Lung (tissue), 12 donors: ENCODE results near the gene C1orf198. TPM values are rescaled to one million over a fixed set of nuclear protein-coding genes. Genes with fewer than 3 reads are reported as not detected.

ENCODE experiments used
- ATAC-seq: fragments of 200-7000 bp; cut with Tn5 transposase; one replicate; pipeline ENCODE4 v1.9.1; 2020; ENCODE audit warnings: moderate number of reproducible peaks; ENCODE audit not compliant: insufficient read depth, low FRiP score
- DNase-seq, 3 donors: peaks; one replicate each; pipeline ENCODE4 v3.0.0-alpha.2; 2013 to 2017
- H3K27ac ChIP-seq, 2 donors: one replicate each; pipeline ENCODE4 v1.5.1; 2013; ENCODE audit warnings: mild to moderate bottlenecking in 2 of 2, moderate library complexity in 2 of 2, control low read depth in 1 of 2, inconsistent platforms in 1 of 2, low read depth in 1 of 2, low read length in 1 of 2
- H3K27me3 ChIP-seq, 3 donors: one replicate each; pipeline ENCODE4 v1.5.1; 2013; ENCODE audit warnings: low read length in 2 of 3; ENCODE audit not compliant: control insufficient read depth in 3 of 3, insufficient read depth in 3 of 3
- H3K36me3 ChIP-seq, 4 donors: one replicate each; pipeline ENCODE4 v1.5.1; 2013; ENCODE audit warnings: low read length in 4 of 4, mild to moderate bottlenecking in 1 of 4, moderate library complexity in 1 of 4; ENCODE audit not compliant: control insufficient read depth in 4 of 4, insufficient read depth in 4 of 4
- H3K4me1 ChIP-seq, 5 donors: one replicate each; pipeline ENCODE4 v1.5.1; 2013; ENCODE audit warnings: low read length in 5 of 5, mild to moderate bottlenecking in 2 of 5, moderate library complexity in 1 of 5; ENCODE audit not compliant: control insufficient read depth in 5 of 5, insufficient read depth in 5 of 5
- H3K4me3 ChIP-seq: one replicate; pipeline ENCODE4 v1.5.1; 2013; ENCODE audit warnings: mild to moderate bottlenecking, control low read depth, moderate library complexity
- H3K9ac ChIP-seq, 2 donors: one replicate each; pipeline ENCODE4 v1.5.1; 2013; ENCODE audit warnings: low read length in 2 of 2, control low read depth in 1 of 2; ENCODE audit not compliant: insufficient read depth in 1 of 2
- H3K9me3 ChIP-seq, 4 donors: one replicate each; pipeline ENCODE4 v1.5.1; 2013; ENCODE audit warnings: low read length in 3 of 4, mild to moderate bottlenecking in 1 of 4, moderate library complexity in 1 of 4; ENCODE audit not compliant: control insufficient read depth in 4 of 4, insufficient read depth in 3 of 4
- CTCF ChIP-seq: IDR thresholded peaks from 2 replicates; pipeline ENCODE4 v1.5.1; 2012; ENCODE audit warnings: mild to moderate bottlenecking; ENCODE audit errors: control extremely low read depth, extremely low read depth
- WGBS, 2 donors: extraction: QIAGEN DNeasy Blood & Tissue Kit; methylation state at CpG; one replicate each; pipeline ENCODE4 v1.1.7; 2013; 5-methylcytosine and 5-hydroxymethylcytosine counted together
- polyA plus RNA-seq, 2 donors: library from polyadenylated mRNA; stranded (reverse); fragments of 200-250 nt; gene quantifications; one replicate each; pipeline ENCODE4 v1.2.1, GENCODE V29; 2013
- total RNA-seq, 2 donors: library from RNA; depleted of rRNA in 1 of 2; stranded (reverse); fragments of >200 nt in 1 of 2; gene quantifications; one replicate each; pipeline ENCODE4 v1.2.1, GENCODE V29; 2014 to 2021
- donor health status: control.
- donor health status: control.
- donor health status: Bipolar disorder and iron deficiency.
- donor health status: healthy.
- donor health status: DM: yes; HTN: yes; CAD: no.

C1orf198 gene
- total and polyA plus RNA-seq, 4 donors: 25.8 to 109 (median 49.7) TPM

DNA sequence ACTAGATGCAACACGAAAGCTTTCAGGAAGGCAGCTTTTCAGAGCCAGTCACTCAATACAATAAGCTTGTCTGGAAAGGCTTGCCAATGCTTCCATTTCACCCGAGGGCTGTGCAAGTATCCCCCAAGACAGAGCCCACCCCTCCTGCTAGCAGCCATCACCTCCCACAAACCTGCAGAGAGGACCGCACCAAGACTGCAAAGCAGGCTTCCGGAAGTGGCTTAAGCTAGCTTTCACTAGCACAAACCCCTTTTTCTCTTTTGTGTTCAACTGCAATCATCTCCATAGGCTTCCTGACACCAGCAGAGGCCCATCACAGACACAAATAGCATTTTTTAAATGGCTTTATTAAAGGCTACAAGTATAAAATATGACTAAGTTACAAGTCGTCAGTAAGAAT is 31.5 kb downstream of the C1orf198 start:
- no peaks in the 10 kb centered on the region for H3K27me3 ChIP-seq
- 90 to 94% methylated on average over 5 of the region's 5 CpGs for WGBS, 2 donors
- DNase-seq: no peak
- peaks cover 0 to 10% (median 2%) of the 10 kb centered on the region in 5 donors for H3K4me1 ChIP-seq
- H3K27ac ChIP-seq: no peak overlapping the region
- no peak overlapping the region for H3K9ac ChIP-seq
- H3K36me3 ChIP-seq: peaks cover 12 to 15% (median 13%) of the 10 kb centered on the region in 4 donors
- no peak for TF ChIP-seq CTCF
- no peaks in the 10 kb centered on the region for H3K9me3 ChIP-seq
- ATAC-seq: no peak
- no peak overlapping the region for H3K4me3 ChIP-seq

GRCh38 chr1:230836347-230836746 is 32.0 kb downstream of the C1orf198 start:
- no peak overlapping the region for H3K27ac ChIP-seq
- 96 to 97% methylated on average over 5 of the region's 5 CpGs for WGBS, 2 donors
- ATAC-seq (no peak), DNase-seq (no peak)
- H3K9ac ChIP-seq: no peak overlapping the region
- no peaks in the 10 kb centered on the region for H3K27me3 ChIP-seq
- H3K4me1 ChIP-seq: peaks cover 0 to 10% (median 2%) of the 10 kb centered on the region in 5 donors
- H3K4me3 ChIP-seq: no peak overlapping the region
- TF ChIP-seq CTCF: no peak
- H3K9me3 ChIP-seq: no peaks in the 10 kb centered on the region
- peaks cover 9 to 13% (median 12%) of the 10 kb centered on the region in 4 donors for H3K36me3 ChIP-seq

GRCh38 chr1:230834292-230834691 is 34.0 kb downstream of the C1orf198 start:
- Histone ChIP-seq H3K27ac (no peak overlapping the region), H3K9me3 (no peaks in the 10 kb centered on the region), H3K9ac (no peak overlapping the region), H3K27me3 (no peaks in the 10 kb centered on the region), H3K4me3 (no peak overlapping the region), H3K4me1 (peaks cover 0 to 10% (median 2%) of the 10 kb centered on the region in 5 donors), H3K36me3 (peaks cover 5 to 10% (median 7%) of the 10 kb centered on the region in 4 donors)
- WGBS, 2 donors: 40 to 54% methylated on average over 3 of the region's 3 CpGs
- DNase-seq: no peak
- ATAC-seq: no peak
- no peak for TF ChIP-seq CTCF

DNA sequence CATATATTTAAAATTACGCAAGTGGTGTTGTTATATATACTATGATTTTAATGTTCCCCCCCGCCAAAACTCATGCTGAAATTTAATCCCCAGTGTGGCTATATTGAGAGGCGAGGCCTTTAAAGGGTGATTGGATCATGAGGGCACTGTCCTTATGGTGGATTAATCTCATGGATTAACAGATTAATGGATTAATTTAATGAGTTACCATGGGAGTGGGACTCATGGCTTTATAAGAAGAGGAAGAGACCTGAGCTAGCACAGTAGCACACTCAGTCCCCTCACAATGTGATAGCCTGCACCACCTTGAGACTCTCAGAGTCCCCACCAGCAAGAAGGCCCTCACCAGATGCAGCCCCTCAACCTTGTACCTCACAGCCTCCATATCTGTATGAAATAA is 34.8 kb downstream of the C1orf198 start:
- Histone ChIP-seq H3K27me3 (no peaks in the 10 kb centered on the region), H3K4me3 (no peak overlapping the region), H3K4me1 (peaks cover 0 to 10% (median 2%) of the 10 kb centered on the region in 5 donors), H3K27ac (no peak overlapping the region), H3K36me3 (peaks cover 0 to 6% (median 2%) of the 10 kb centered on the region in 4 donors), H3K9me3 (no peaks in the 10 kb centered on the region), H3K9ac (no peak overlapping the region)
- WGBS, 2 donors: 84 to 96% methylated on average over 3 of the region's 3 CpGs
- DNase-seq: no peak
- TF ChIP-seq CTCF: no peak
- no peak for ATAC-seq
